Measurements from ENCODE around the gene SERPINE3.

The SERPINE3 gene

DNA sequence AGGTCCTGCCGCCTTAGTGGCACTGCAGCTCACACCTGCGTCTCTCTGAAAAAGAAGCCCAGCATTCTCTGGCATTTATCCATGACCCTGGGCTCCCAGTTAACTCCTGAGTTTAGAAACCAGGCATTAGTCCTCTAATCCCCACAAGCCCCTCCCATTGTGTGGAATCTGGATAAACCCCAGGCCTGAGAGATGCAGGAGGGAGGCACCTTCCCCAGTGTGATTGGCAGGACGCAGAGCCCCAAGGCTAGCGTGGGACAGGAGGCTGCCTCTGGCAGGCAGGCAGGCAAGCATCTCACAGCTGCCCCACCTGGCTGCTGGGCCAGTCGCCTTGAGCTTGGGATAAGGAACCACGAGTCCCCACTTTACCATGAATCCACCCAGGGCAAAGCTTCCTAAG, 11.0 kb upstream of the SERPINE3 start:
- no peak for DNase-seq (ENCODE audit: low read depth)

DNA sequence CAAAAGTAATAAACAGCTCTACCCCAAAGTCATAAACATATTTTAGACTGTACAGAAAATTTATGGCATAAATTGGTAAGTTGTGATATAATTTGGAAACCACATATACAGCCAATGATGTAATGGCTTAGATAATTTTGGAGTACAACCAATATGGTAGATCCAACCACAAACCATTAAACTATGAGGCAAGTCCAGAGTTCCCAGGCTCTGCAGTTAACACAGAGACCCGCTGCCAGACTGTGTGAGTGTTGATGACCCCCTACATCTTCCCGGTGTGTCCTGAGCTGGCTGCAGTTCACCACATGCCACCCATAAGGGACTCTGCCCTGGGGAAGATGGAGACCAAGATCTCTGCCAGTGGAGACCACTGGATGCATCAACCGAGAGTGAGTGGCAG, 9.9 kb upstream of the SERPINE3 start:
- DNase-seq (ENCODE audit: low read depth), result no peak

DNA sequence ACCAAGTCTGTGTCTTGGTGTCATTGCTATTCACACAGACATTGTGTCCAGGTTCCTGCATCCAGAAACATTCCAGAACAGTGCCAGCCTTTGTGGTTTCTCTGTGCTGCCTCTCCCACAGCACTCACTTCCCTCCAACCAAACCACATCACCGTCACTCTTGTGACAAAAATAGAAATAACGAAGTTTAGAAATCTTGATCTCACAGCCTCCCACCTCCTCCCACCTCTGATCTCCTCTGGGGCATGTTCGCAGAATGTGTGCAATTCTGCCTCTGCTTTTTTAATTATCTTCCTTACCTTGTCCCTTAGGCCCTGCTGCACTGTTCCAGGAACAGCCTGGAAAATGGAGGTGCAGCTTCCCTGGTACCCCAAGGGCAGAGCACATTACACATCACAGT, 8.7 kb upstream of the SERPINE3 start:
- no peak for DNase-seq (ENCODE audit: low read depth)

DNA sequence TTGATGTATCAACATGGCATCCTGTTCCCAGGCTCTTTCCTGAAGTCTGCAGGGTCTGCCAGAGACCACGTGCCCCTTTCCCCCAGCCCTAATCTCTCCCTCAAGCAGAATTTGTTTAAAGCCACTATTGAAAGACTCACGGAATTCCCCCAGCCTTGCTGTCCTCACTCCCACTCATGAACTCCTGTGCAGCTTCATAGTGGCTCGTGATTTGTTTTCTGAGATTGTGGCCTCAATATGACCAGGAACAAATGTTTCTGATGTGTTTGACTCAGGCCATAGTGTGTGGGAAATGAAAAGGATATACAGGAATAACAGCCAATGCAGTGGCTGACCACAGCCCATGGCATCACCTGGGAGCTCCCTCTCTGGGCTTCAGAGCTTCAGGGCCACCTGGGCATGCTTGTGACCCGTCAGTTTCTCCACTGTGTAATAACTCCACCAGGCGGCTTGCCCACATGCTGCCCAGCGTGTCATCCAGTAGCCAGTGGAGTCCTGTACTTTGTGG, 8.1 kb upstream of the SERPINE3 start:
- DNase-seq (ENCODE audit: low read depth), result no peak

DNA sequence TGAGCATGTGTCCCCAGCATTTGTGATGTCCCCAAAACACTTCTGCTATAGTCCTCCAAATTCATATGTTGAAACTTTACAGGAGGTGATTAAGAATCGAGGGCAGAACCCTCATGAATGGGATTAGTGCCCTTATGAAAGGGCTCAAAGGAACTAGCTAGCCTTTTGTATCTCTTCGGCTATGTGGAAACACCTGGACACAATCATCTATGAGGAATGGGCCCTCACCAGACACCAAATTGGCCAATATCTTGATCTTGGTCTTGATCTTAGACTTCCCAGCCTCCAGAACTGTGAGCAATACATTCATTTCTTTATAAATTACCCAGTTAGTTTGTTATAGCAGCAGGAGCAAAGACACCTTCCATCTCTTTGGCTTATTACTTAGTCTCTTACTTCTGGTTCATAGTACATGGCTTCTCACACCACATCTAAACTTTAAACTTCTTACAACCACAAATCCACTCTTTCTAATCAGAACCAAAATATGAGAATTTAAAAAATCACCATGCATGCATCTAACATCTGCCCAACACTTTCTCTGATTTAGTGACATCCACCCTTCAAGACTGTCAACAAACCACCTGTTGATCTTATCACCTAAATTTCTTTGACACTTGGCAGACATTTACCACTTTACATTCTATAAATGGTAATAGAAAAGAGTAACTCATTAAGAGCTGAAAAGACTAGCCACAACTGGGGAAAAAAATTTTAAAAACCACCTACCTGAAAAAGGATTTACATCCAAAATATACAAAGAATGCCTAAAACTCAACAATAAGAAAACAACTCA, 6.7 kb upstream of the SERPINE3 start:
- no peak for DNase-seq (ENCODE audit: low read depth)

DNA sequence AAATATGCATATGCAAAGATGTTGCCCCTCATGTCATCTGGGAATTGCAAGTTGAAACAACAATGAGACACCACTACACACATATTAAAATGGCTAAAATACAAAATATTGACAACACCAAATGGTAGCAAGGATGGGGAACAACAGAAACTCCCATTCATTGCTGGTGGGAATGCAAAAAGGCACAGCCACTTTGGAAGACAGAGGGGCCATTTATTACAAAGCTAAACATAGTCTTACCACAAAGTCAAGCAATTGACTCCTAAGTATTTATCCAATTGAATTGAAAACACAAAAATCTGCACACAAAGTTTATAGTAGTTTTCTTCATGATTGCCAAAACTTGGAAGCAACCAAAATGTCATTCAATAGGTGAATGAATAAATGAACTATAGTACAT, 6.1 kb upstream of the SERPINE3 start:
- no peak for DNase-seq (ENCODE audit: low read depth)

DNA sequence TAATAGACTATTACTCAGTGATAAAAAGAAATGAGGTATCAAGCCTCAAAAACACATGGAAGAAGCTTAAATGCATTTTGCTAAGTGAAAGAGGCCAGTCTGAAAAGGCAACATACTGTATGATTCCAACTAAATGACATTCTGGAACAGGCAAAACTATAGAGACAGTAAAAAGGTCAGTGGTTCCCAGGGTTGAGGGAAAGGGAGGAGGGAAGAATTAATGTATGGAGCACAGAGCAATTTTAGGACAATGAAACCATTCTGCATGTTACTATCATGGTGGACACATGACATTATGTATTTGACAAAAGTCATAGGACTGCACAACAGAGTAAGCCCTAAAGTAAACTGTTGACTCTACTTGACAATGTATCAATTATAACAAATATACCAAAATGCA, 5.7 kb upstream of the SERPINE3 start:
- DNase-seq (ENCODE audit: low read depth), result no peak

DNA sequence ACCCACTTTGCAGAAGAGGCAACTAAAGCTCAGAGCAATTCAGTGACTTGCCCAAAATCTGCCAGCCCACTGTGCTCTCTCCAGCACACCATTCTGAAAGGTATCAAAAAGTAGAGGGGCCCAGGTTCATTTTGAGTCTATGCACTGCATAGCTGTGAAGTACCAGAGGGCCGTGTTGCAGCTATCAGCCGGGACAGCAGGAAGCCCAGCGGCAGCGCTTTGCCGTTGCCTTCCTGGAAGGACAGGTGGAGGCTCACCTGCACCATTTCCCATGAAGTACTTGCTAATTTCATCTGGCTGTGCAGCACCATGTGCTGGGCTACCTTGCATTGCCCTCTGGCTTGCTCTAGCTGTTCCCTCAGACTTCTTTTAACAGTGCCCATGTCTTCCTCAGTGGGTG, 2.7 kb upstream of the SERPINE3 start:
- DNase-seq (ENCODE audit: low read depth), result no peak

DNA sequence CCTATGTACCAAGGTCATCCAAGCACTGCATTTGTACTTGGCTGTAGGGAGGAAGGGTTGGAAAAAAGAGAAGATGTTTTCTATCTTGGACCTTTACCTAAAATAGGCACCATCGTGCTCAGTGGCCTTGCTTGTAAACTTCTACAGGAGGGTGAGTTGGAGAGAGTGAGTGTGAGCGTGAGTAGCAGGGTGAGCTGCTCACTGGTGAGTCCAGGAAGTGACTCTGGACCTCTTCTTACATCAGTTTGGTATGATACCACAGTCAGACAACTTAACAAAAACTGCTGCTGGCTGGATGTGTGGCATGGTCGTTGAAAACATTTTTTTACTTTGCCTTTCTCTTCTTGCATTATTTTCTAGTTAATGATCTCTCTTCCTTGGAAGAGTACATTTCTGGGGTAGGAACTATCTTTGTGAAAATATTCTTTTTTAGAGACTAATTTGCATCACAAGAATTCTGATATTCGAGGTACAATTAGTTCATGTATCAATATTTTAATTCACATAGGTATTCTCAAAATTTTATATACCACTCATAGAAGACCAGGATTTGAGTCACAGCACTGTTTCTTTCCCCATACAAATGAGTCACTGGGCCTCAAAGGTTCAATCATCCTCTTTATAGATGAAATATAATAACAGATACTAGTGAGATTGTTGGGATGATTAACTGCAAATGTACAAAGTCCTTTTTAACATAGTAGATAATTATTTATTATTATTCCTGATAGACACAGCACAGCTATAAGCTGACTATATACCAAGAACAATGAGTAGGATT, 651 bp downstream of the SERPINE3 start:
- DNase-seq (ENCODE audit: low read depth), result no peak

DNA sequence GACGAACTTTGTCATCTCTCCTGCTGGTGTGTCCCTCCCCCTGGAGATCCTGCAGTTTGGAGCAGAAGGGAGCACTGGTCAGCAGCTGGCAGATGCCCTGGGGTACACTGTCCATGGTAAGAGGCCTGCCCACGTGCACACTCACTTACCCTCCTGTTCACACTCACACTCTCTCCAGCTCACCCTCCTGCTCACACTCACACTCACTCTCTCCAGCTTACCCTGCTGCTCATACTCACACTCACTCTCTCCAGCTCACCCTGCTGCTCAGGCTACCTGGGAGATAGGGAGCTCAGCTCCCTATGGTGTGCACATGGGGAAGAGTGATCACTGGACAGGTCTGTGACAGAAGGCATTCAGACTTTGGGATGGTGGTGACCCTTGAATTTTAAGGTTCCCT, 1.7 kb downstream of the SERPINE3 start:
- no peak for DNase-seq (ENCODE audit: low read depth)

DNA sequence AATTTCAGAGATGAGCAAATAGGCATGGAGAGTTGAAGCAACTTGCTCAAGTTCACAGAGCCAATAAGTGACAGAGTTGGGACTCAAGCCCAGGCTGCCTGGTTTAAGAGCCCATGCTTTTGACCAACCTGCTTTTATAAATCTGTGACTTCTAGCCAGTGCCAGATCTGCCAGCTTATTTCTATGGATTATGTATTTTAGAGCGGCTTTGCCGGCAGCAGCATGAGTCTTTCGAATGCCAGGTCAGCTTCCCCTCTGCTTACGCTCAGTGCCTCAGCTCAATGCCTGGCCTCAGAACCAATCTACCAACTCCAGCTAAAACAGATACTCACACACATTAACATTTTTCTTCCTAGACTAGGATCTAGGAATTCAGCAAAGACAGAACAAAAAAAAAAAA, 2.3 kb downstream of the SERPINE3 start:
- DNase-seq (ENCODE audit: low read depth), result no peak

DNA sequence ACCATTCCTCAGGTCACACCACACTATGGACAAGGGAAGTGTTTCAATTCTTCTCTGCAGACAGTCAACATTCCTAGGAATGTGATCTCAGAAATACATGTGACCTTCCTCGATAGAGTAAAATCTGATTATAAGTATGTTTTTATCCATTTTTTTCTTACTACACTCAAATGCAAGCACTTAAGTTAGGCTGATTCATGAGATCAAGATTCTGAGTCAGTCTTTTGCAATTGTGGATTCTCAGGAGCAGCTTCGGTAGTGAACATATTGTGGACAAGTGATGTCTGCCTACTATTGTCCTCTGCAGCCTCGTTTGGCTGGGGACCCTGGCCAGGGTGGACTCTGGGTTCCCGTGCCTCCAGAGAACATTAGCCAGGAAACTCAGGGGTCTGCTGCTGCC, 3.2 kb downstream of the SERPINE3 start:
- DNase-seq (ENCODE audit: low read depth), result no peak

DNA sequence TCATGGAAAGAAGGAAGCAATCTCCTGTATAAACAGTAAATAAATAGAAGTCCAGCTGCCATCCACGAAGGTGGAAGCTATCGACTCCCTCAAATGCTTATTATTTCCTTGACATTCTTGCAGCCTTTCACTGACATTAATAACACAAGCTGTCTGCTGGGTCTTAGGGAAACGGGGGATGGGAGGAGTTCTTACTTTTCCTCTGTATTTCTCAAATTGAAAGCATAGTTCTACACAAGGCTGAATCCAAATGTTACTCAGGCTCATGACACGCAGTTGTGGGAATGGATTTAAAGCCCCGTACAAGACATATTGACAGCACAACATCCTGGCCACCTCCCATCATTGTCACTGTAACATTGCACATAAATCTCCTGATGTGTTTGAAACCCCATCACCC, 4.0 kb downstream of the SERPINE3 start:
- no peak for DNase-seq (ENCODE audit: low read depth)

DNA sequence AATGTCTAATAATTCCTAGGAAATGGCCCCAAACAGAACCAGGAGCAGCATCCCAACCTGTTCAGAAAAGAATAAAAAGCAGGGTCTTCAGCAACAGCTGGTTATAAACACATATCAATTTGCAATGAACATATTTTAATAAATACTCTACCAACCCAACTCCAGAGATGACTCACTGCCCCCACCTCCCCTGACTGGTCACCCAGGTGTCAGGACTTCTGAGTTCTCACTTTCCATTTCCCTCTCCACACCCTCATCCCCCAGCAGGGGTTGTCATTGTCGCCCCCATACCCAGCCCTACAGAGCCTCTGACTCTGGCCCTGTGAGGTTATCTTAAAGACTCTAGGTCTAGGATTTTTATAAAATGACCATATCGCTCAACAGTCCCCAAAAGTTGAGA, 6.9 kb downstream of the SERPINE3 start:
- no peak for DNase-seq (ENCODE audit: low read depth)

DNA sequence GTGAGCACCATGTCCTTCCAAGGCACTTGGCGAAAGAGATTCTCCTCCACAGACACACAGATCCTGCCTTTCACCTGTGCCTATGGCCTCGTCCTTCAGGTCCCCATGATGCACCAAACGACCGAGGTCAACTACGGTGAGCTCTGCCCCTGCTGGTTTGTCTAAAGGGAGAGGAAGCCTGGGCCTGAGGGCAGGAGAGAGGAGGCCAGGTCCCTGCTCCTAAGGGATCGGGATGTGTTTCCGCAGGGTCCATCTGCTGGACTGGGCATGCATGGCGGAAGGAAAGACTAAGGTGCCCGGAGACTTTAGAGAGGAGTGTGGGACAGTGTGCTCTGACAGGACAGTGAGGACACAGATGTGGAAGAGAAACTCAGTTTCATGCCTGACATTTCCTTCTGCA, 7.6 kb downstream of the SERPINE3 start:
- no peak for DNase-seq (ENCODE audit: low read depth)

DNA sequence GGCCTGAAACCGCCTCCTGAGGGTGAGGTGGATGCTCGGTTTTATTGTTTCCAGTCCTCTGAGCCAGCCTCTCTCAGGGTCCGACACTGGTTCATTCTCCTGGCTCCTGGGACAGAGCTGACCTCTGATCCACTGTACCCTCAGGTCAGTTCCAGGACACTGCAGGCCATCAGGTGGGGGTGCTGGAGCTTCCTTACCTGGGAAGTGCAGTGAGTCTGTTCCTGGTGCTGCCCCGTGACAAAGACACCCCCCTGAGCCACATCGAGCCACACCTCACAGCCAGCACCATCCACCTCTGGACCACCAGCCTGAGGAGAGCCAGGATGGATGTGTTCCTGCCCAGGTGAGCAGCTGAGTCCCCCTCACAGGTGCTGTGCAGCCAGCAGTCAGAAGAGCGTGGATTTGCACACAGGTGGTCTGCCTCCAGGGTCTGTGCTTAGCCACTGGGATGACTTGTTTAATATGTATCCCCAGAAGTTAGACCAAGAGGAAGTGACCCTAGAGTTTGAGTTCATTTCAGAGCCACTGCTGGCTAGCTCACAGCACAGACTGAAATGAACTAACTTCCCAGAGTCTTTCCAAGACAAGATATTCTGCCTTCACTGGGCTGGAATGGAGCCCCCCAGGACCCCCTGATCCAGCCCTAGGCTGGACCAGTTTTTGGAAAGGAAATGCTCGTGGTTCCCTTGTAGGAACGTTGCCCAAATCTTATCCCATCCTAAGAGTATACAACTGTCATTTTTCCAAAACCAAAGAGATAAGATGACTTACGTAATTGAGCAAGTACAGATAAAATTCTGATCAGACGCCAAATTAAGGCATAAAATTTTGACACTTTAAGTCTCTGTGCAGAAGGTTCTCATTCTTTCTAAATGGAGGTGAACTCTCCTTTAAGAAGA, 8.8 kb downstream of the SERPINE3 start:
- no peak for DNase-seq (ENCODE audit: low read depth)

DNA sequence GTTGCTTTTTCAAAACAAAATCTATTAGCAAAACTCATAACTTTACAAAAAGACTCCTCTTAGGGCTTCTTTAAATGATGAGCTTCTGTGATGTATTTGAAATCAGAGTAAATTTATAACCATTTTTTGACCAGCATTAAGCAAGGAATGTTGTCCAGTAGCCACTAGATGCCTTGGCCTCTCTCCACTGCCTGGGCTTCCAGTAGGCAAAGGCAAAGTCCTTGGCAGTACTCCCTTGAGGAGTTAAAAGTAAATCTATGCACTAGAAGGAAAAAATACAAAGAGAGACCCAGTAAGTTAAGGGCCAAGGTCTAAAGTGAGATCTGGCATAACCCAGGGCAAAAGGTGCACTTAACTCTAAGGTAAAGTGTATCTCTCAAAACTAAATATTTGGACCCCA, 9.5 kb downstream of the SERPINE3 start:
- no peak for DNase-seq (ENCODE audit: low read depth)

DNA sequence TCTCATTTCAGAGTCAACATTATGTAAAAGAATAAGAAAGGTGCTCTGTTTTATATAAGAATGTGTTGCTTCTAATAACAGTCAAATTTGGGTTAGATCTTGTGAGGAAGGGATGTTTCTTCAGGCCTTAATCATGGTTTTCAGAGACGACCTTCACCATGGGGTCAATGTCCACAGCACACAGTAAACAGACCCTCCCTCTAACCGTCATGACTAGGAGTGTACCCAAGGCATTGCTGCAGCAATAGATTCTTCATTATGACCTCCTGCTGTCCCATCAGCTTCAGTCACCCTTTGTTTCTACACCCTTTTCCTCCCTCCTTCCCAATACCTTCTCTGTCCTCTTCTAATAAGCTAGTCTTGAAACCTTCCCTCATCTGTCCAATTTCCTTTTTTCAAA, 15.7 kb downstream of the SERPINE3 start:
- DNase-seq (ENCODE audit: low read depth), result no peak

DNA sequence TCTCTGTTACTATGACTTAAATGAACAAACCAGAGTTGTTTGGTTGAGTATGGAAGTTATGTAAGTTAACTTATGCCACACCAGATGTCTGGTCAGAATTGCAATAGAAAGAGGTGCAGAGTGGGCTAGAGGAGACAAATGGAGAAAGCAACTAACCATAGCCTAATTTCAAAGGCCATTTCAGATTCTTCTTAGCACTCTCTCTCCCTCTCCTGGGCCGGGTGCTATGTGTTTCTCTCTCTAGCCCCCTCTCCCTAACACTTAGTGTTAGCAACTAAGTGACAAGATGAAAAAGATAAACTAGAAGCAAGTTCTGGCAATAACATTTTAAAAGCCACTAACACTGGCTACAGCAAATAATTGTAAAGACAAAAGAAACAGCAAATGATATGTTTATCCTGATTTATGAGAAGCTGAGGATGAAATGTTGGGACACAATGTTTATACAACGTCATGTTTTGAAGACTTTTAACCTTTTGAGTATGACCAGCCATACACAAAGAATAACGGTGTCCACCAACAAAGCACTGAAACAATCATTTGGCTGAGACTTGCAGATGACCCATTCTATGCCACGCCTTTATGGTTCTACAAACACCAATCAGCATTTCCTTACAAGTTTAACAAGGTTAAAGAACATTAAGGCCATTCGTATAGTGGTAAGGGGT, 18.6 kb downstream of the SERPINE3 start:
- DNase-seq (ENCODE audit: low read depth), result no peak

DNA sequence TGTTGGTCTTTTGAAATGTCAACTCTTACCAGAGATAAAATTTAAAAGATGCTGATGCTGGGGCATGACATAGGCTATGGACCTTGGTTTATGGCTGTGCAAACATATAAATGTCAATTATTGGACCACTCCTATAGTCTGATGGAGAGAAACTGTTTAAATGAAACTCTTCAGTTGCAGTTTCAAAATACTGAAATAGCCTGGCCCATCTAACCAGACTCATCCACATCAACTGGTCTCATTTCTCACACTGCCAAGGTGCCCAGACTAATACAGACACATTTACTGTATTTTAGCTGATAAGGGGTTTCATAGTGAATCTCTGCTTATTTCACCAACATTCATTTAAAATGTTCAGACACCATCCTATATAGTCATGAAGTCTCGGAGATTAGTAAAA, 19.9 kb downstream of the SERPINE3 start:
- DNase-seq (ENCODE audit: low read depth), result no peak

DNA sequence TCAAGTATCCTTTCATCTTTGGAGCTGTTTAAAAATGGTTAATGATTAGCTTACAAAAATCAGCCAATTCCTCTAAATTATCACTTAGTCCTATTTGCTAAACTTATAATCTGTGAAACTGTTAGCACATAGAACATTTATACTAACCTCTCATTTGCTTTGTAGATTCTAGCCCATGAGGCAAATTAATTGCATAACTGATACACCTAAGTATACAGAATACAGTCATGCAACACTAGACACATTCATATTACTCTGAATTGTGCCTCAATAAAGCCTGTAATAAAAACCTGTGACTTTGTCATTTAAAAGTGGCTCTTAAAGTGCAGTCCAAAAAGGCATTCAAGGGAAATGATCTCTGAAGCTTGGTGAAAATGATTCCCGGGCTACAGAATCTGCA, 21.0 kb downstream of the SERPINE3 start:
- no peak for DNase-seq (ENCODE audit: low read depth)

DNA sequence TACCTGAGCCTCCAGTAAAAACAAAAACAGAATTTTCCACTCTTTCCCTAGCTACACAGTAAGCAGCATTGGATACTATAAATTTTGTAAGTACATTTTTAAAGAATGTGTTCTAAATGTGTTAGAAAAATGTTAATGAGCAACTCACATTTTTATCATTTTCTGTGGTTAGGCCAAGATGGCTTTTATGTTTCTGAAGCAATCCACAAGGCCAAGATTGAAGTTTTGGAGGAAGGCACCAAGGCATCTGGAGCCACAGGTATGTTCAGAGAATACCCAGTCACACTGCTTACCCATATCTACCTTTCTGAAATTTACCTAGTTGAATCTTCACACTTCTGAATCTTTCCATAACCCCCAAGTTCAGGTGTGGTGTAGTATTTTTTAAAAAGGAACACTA, 21.6 kb downstream of the SERPINE3 start:
- no peak for DNase-seq (ENCODE audit: low read depth)

Data from HS-27A (cell line).